Bronchial epithelial cell (primary cell): ENCODE results near the gene VAMP8. TPM values are rescaled to one million over a fixed set of nuclear protein-coding genes. Genes with fewer than 3 reads are reported as not detected.
A peak's percentile ranks its signal among the peaks of the same experiment; 100 is the strongest.
"Not testable (repeated sequence)": the region's sequence is repeated elsewhere in the genome, so short reads cannot be mapped to it uniquely, and the experiment has no call there.

Experiments used
- DNase-seq: peaks from one replicate; pipeline ENCODE4 v3.0.0-alpha.2; 2010; ENCODE audit warnings: low read depth
- FAIRE-seq: peaks from 2 replicates; lab custom pipeline; 2011; peaks lifted over from hg19 to GRCh38; lab: Jason Lieb, UNC
- H3K27me3 ChIP-seq: 2 replicates; pipeline ENCODE4 v1.5.1; 2011; ENCODE audit warnings: low read length; ENCODE audit not compliant: control insufficient read depth, insufficient read depth
- H3K36me3 ChIP-seq: 2 replicates; pipeline ENCODE4 v1.5.1; 2011; ENCODE audit warnings: low read length; ENCODE audit not compliant: control insufficient read depth, insufficient read depth
- H3K4me3 ChIP-seq: 2 replicates; pipeline ENCODE4 v1.5.1; 2011; ENCODE audit warnings: mild to moderate bottlenecking, low read depth, low read length, control low read depth
- CTCF ChIP-seq: IDR thresholded peaks from 2 replicates; pipeline ENCODE4 v1.5.1; 2011; ENCODE audit warnings: mild to moderate bottlenecking, moderate library complexity, low read length, control low read depth, inconsistent platforms; ENCODE audit not compliant: insufficient read depth, severe bottlenecking
- total RNA-seq: library from RNA; depleted of rRNA; stranded (reverse); fragments of >200 nt; gene quantifications from 2 replicates; pipeline ENCODE4 v1.2.1, GENCODE V29; 2014

The VAMP8 gene
- total RNA-seq, 1 donor from 2014 or later = 41.3 TPM

DNA sequence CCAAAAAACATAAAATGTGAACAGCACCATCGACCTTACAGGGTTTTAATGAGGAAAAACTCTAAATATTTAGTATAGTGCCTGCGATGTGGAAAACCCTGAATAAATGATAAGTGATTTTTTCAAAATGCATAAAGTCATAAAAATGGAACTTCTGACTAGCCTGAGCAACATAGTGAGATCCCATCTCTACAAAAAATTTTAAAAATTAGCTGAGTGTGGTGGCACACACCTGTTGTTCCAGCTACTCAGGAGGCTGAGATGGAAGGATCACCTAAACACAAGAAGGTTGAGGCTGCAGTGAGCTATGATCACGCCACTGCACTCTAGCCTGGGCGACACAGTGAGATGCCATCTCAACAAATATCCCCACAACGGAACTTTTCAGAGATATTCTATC is 20.3 kb upstream of the VAMP8 start:
- Histone ChIP-seq H3K4me3 (no peak overlapping the region), H3K27me3 (no peaks in the 10 kb centered on the region), H3K36me3 (peaks cover 13% of the 10 kb centered on the region)
- DNase-seq (no peak), FAIRE-seq (no peak)
- no peak for TF ChIP-seq CTCF

DNA sequence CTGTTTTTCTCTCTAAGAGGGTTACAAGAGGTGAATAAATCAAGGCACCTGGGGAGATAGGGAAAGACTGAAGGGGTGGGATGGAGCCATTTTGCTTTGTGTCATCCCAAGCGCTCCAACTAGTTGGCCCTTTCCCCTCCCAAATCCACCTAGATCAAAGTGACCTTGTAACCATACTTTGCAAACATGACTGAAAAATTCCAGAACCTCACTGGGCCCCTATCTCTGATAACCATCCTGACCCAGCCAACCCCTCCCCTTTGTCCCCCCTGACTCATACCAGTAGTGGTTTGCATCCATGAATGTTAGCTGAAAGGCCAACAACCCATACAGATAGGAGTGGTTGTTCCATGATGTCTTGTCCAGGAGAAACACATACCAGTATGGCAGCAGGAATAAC is 19.2 kb upstream of the VAMP8 start:
- DNase-seq (no peak), FAIRE-seq (no peak)
- Histone ChIP-seq H3K27me3 (no peaks in the 10 kb centered on the region), H3K36me3 (peaks cover 9% of the 10 kb centered on the region), H3K4me3 (no peak overlapping the region)
- no peak for TF ChIP-seq CTCF

DNA sequence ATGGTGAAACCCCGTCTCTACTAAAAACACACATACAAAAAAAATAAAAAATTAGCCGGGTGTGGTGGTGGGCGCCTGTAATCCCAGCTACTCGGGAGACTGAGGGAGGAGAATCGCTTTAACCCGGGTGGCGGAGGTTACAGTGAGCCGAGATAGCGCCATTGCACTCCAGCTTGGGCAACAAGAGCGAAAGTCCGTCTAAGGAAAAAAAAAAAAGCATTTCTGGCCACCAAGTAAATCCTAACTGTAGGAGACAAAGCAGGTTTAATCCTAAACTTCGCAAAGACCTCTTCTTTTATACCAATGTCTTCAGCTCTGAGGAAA is 17.0 kb upstream of the VAMP8 start:
- not testable (repeated sequence) for FAIRE-seq, DNase-seq, H3K27me3 ChIP-seq, H3K36me3 ChIP-seq
- peak overlapping the region; percentile 68 for H3K4me3 ChIP-seq

GRCh38 chr2:85560812-85561279 is 16.5 kb upstream of the VAMP8 start:
- Histone ChIP-seq H3K4me3 (peak overlapping the region; percentile 68), H3K27me3 (no peaks in the 10 kb centered on the region), H3K36me3 (peaks cover 4% of the 10 kb centered on the region)
- no peak for FAIRE-seq
- DNase-seq = no peak
- no peak for TF ChIP-seq CTCF

DNA sequence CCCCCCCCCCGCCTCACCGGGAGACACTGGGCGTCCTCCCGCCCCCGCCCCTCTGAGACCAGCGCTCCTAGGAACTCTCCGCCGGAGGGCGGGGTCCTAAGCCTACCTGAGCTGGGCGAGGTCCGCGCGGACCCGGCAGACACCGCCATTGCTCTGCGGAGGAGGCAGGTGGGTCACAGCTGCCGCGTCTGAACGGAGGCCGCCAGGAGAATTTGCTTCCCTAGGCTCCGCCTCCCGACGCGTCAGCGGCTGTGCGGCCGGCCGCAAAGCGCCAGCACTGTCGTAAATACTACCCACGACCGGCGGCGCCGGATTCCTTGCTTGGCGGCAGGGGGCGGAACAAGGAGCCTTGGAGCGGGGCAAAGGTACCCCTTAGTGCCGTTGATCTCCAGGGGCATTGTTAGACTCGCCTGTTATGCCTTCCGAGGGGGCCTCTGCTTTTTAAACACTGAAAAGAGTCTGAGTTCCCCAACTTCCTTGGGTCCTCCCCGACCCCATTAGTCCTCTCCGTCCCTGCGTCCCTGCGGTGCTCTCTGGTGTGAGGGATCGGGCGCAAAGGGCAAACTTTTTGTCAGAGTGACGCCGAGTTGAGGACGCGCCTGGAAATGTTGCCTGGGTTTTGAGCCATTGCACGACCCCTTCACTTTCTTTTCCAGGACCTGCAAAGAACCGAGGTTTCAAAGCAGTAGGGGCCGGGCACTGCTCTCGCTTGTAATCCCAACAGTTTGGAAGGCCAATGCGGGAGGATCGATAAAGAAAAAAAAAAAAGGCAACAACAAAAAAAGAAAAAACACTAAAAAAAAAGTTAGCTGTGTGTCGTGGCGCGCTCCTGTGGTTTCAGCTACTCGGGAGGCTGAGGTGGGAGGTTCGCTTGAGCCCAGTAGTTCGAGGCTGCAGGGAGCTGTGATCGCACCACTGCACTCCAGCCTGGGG is 15.8 kb upstream of the VAMP8 start, which contains the start of gene GGCX:
GGCX (minus strand) TSS at position 214 of the 933 bp plus-strand sequence; CDS start at position 149, 65 bp downstream.
- Histone ChIP-seq H3K27me3 (no peaks in the 10 kb centered on the region), H3K36me3 (peaks cover 4% of the 10 kb centered on the region), H3K4me3 (peak within 1 kb of the TSS; percentile 68)
- FAIRE-seq (no peak), DNase-seq (peak; percentile 85)
- peak; percentile 15 for TF ChIP-seq CTCF

DNA sequence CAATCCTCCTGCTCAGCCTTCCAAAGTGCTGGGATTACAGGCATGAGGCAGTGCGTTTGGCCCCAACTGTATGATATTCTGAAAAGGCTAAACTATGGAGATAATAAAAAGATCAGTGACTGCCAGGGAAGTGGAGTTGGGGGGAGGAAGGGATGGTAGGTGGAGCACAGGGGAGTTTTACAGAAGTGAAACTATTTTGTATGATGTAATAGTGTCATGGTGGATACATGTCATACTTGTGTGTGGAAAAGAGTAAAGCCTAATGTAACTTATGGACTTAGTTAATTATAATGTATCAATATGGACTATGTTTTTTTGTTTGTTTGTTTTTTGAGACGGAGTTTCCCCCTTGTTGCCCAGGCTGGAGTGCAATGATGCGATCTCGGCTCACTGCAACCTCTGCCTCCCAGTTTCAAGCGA is 13.2 kb upstream of the VAMP8 start:
- DNase-seq (no peak), FAIRE-seq (no peak)
- no peak overlapping the region for H3K4me3 ChIP-seq
- H3K36me3 ChIP-seq = no peaks in the 10 kb centered on the region
- TF ChIP-seq CTCF = no peak
- H3K27me3 ChIP-seq = no peaks in the 10 kb centered on the region
